A549 (cell line): Measurements from ENCODE around the gene RUSF1. TPM values are rescaled to one million over a fixed set of nuclear protein-coding genes. Genes with fewer than 3 reads are reported as not detected.

Experiments
- ATAC-seq, 2 experiments: fragments of 200-7000 bp in 1 of 2; fragments of >200 bp in 1 of 2; cut with Nextera tagmentation in 1 of 2; cut with Tn5 transposase in 1 of 2; 3 replicates each; pipeline versions ENCODE4 v1.8.0 to v1.9.1; 2018 to 2020; ENCODE audit warnings: mild to moderate bottlenecking in 1 of 2, moderate library complexity in 1 of 2
- CTCF ChIA-PET: fragments of 300-600 bp; sonication (Branson Sonifier 250); formaldehyde crosslinking; extraction: SDS; loops from one replicate; lab custom pipeline; 2021; ENCODE audit warnings: antibody characterized with exemption, inconsistent platforms; lab: Yijun Ruan, JAX
- POLR2A ChIA-PET: fragments of 350-600 bp; formaldehyde crosslinking; extraction: SDS; loops from one replicate; lab custom pipeline; 2021; ENCODE audit warnings: antibody characterized with exemption, inconsistent platforms; lab: Yijun Ruan, JAX
- DNase-seq, 2 experiments: peaks; one replicate each; pipeline versions ENCODE4 v3.0.0 to v3.0.0-alpha.2; 2011 to 2016; ENCODE audit warnings: low read depth in 1 of 2, low spot score in 1 of 2
- FAIRE-seq: peaks from 2 replicates; lab custom pipeline; 2011; peaks lifted over from hg19 to GRCh38; lab: Jason Lieb, UNC
- H3K27ac ChIP-seq, 2 experiments: fragments of >200 bp; sonication (Bioruptor Twin); formaldehyde crosslinking; 3 replicates each; pipeline ENCODE4 v1.5.1; 2016 to 2017
- H3K4me1 ChIP-seq: fragments of >200 bp; sonication (Bioruptor Twin); formaldehyde crosslinking; 3 replicates; pipeline ENCODE4 v1.6.1; 2016
- H3K4me2 ChIP-seq: fragments of >200 bp; sonication (Bioruptor Twin); formaldehyde crosslinking; 3 replicates; pipeline ENCODE4 v1.6.1; 2016
- H3K4me3 ChIP-seq: fragments of >200 bp; sonication (Bioruptor Twin); formaldehyde crosslinking; 3 replicates; pipeline ENCODE4 v1.5.1; 2016
- H3K9me3 ChIP-seq: fragments of >200 bp; sonication (Bioruptor Twin); formaldehyde crosslinking; 3 replicates; pipeline ENCODE4 v1.6.1; 2016
- ATOH8 ChIP-seq: fragments of 250-450 bp; sonication (Bioruptor Pico); IDR thresholded peaks from 2 replicates; pipeline ENCODE4 v1.5.0; 2020; ENCODE audit warnings: low read depth, mild to moderate bottlenecking, moderate library complexity
- BHLHE40 ChIP-seq: IDR thresholded peaks from 2 replicates; pipeline ENCODE4 v1.6.1; 2012; ENCODE audit warnings: low read depth, low read length, inconsistent platforms
- CBX8 ChIP-seq: fragments of 200-600 bp; sonication (generic); IDR thresholded peaks from 2 replicates; pipeline ENCODE4 v1.6.1; 2016
- CEBPB ChIP-seq, 2 experiments: fragments of >200 bp in 1 of 2; sonication (Bioruptor Twin) in 1 of 2; formaldehyde crosslinking in 1 of 2; IDR thresholded peaks; 2 replicates each; pipeline ENCODE4 v1.6.1; 2012 to 2016
- CHD2 ChIP-seq: fragments of 150-350 bp; IDR thresholded peaks from 2 replicates; pipeline ENCODE4 v1.6.1; 2014; ENCODE audit warnings: low read length; ENCODE audit not compliant: partially characterized antibody
- EHMT2 ChIP-seq: fragments of 200-600 bp; sonication (generic); IDR thresholded peaks from 2 replicates; pipeline ENCODE4 v1.6.1; 2016; ENCODE audit warnings: antibody characterized with exemption, low read depth, mild to moderate bottlenecking, moderate library complexity
- EP300 ChIP-seq, 2 experiments: fragments of >200 bp; sonication (Bioruptor Twin); formaldehyde crosslinking; IDR thresholded peaks; 2 replicates in 1 of 2; 3 replicates in 1 of 2; pipeline ENCODE4 v1.6.1; 2016 to 2017
- HDAC2 ChIP-seq: fragments of 200-600 bp; sonication (generic); IDR thresholded peaks from 2 replicates; pipeline ENCODE4 v1.6.1; 2016
- JUNB ChIP-seq: fragments of >200 bp; sonication (Bioruptor Twin); formaldehyde crosslinking; IDR thresholded peaks from 2 replicates; pipeline ENCODE4 v1.6.1; 2016
- MAZ ChIP-seq: fragments of 150-350 bp; IDR thresholded peaks from 2 replicates; pipeline ENCODE4 v1.6.1; 2014; ENCODE audit warnings: antibody characterized with exemption, low read depth, low read length, borderline replicate concordance
- NPAS2 ChIP-seq: fragments of 250-450 bp; sonication (Bioruptor Pico); IDR thresholded peaks from 2 replicates; pipeline ENCODE4 v1.8.0; 2022; ENCODE audit warnings: mild to moderate bottlenecking, moderate library complexity, borderline replicate concordance
- NR3C1 ChIP-seq: fragments of >200 bp; sonication (Bioruptor Twin); formaldehyde crosslinking; IDR thresholded peaks from 3 replicates; pipeline ENCODE4 v1.6.1; 2017
- PBX3 ChIP-seq: IDR thresholded peaks from 2 replicates; pipeline ENCODE4 v1.6.1; 2012
- POLR2AphosphoS2 ChIP-seq: conservative IDR thresholded peaks from 2 replicates; pipeline ENCODE4 v1.6.1; 2012; ENCODE audit warnings: low read length, improper control_type of control experiment, inconsistent platforms
- RAD21 ChIP-seq, 2 experiments: fragments of >200 bp in 1 of 2; sonication (Bioruptor Twin) in 1 of 2; formaldehyde crosslinking in 1 of 2; IDR thresholded peaks in 1 of 2; conservative IDR thresholded peaks in 1 of 2; 2 replicates in 1 of 2; 3 replicates in 1 of 2; pipeline ENCODE4 v1.6.1; 2012 to 2018; ENCODE audit warnings: inconsistent platforms in 1 of 2
- REST ChIP-seq: fragments of 200-600 bp; sonication (generic); IDR thresholded peaks from 2 replicates; pipeline ENCODE4 v1.6.1; 2016; ENCODE audit warnings: antibody characterized with exemption, mild to moderate bottlenecking, moderate library complexity
- RNF2 ChIP-seq: fragments of 200-600 bp; sonication (generic); IDR thresholded peaks from 2 replicates; pipeline ENCODE4 v1.6.1; 2016; ENCODE audit warnings: low read depth, mild to moderate bottlenecking, antibody characterized with exemption, moderate library complexity, borderline replicate concordance
- TP53 ChIP-seq: fragments of 250-450 bp; sonication (Bioruptor Pico); IDR thresholded peaks from 2 replicates; pipeline ENCODE4 v1.5.0; 2021; ENCODE audit warnings: mild to moderate bottlenecking, moderate library complexity
- ZFP36 ChIP-seq: fragments of 450-650 bp; IDR thresholded peaks from 2 replicates; pipeline ENCODE4 v1.6.1; 2014; ENCODE audit warnings: borderline replicate concordance; ENCODE audit not compliant: partially characterized antibody
- WGBS: methylation state at CpG from one replicate; pipeline ENCODE4 v1.1.6; 2017; ENCODE audit errors: missing lambda C conversion rate; 5-methylcytosine and 5-hydroxymethylcytosine counted together
- polyA plus RNA-seq, 4 experiments: library from polyadenylated mRNA; depleted of rRNA in 3 of 4; stranded (reverse); fragments of >200 nt; fragmentation: RNase III in 1 of 4; extraction: RNeasy Plus Mini Kit Qiagen cat#74134 plus additional on column Dnase treatment in 1 of 4; gene quantifications; 2 replicates in 3 of 4; 3 replicates in 1 of 4; pipeline ENCODE4 v1.2.3, GENCODE V29; 2011 to 2017

The RUSF1 gene
- polyA plus RNA-seq, 2 of the 4 experiments (the other 2 are of a cell fraction), result 27.8 to 35.3 TPM

GRCh38 chr16:31493506-31494125 is 14.6 kb downstream of the RUSF1 start:
- Histone ChIP-seq H3K9me3 (no peaks in the 10 kb centered on the region), H3K4me2 (no peak overlapping the region), H3K4me1 (no peaks in the 10 kb centered on the region), H3K4me3 (no peak overlapping the region), H3K27ac (no peak overlapping the region)
- WGBS, result 92% methylated on average over 18 of the region's 18 CpGs
- TF ChIP-seq ATOH8 (CRISPR knock-in tag) (no peak), NPAS2 (CRISPR knock-in tag) (no peak), MAZ (no peak), REST (no peak), JUNB (no peak), EP300 (IDR thresholded peaks at IDR 0.05) (no peak), TP53 (CRISPR knock-in tag) (no peak), CBX8 (no peak)
- FAIRE-seq, result no peak
- ChIA-PET POLR2A (interaction anchor here (0.7 kb wide), 1 partner anchor 34 kb away, joined by 3 read pairs; the partner anchor contains the start of gene ARMC5), CTCF (interaction anchor here (1.4 kb wide), 2 partner anchors 10 to 13 kb away, joined by 3 to 6 read pairs; no protein-coding TSS in a partner anchor)
- no peak for DNase-seq
- ATAC-seq, result no peak

- ATAC-seq (no peak), DNase-seq (no peak), FAIRE-seq (no peak)
- Histone ChIP-seq H3K4me2 (no peak overlapping the region), H3K4me3 (no peak overlapping the region), H3K4me1 (0 out of 3 replicates have a peak, but pooled peaks cover 7% of the 10 kb centered on the region), H3K9me3 (no peaks in the 10 kb centered on the region), H3K27ac (no peak overlapping the region)
- no peak for TF ChIP-seq CEBPB (IDR thresholded peaks at IDR 0.05)
- no peak for TF ChIP-seq ATOH8 (CRISPR knock-in tag)
- no peak for TF ChIP-seq RNF2
- TF ChIP-seq ZFP36, result no peak
- TF ChIP-seq CHD2, result no peak
- TF ChIP-seq EHMT2, result no peak
- TF ChIP-seq PBX3, result no peak
- no peak for TF ChIP-seq BHLHE40
- no peak for TF ChIP-seq NR3C1
- TF ChIP-seq POLR2AphosphoS2, result no peak
- no peak for TF ChIP-seq RAD21 (conservative IDR thresholded peaks at IDR 0.05 in 1 of 2, IDR thresholded peaks at IDR 0.05 in 1 of 2)
- TF ChIP-seq HDAC2, result no peak
- ChIA-PET CTCF (interaction anchor here (1.1 kb wide), 1 partner anchor 16 kb away, joined by 3 read pairs; the partner anchor contains the start of gene RUSF1), POLR2A (no interaction called here)
- 95% methylated on average over 8 of the region's 8 CpGs for WGBS
Measured at GRCh38 chr16:31491778-31492418, 16.3 kb downstream of the RUSF1 start.
